Measurements from ENCODE around the gene NOTCH4.
"Not testable (repeated sequence)": the region's sequence is repeated elsewhere in the genome, so short reads cannot be mapped to it uniquely, and the experiment has no call there.

NOTCH4 gene

GRCh38 chr6:32218167-32218566 is 5.7 kb downstream of the NOTCH4 start:
- DNase-seq (ENCODE audit: low read depth in 2 of 2): no peak

GRCh38 chr6:32216998-32217397 is 6.9 kb downstream of the NOTCH4 start:
- DNase-seq (ENCODE audit: low read depth in 2 of 2): no peak

DNA sequence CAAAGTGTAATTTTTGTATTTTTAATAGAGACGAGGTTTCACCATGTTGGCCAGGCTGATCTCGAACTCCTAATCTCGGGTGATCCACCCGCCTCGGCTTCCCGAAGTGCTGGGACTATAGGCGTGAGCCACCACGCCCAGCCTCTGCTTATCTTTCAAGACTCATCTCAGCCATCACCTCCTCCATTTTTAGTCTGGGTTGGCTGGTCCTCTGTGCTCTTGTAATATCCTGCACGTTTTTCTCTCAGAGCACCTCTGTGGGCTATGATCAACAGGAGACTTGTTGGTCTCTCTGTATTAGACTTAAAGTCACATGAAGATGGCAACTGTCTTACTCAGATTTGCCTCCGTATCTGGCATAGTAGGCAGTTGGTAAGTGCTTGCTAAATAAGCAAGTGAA is 7.6 kb downstream of the NOTCH4 start:
- DNase-seq (ENCODE audit: low read depth in 2 of 2): no peak

DNA sequence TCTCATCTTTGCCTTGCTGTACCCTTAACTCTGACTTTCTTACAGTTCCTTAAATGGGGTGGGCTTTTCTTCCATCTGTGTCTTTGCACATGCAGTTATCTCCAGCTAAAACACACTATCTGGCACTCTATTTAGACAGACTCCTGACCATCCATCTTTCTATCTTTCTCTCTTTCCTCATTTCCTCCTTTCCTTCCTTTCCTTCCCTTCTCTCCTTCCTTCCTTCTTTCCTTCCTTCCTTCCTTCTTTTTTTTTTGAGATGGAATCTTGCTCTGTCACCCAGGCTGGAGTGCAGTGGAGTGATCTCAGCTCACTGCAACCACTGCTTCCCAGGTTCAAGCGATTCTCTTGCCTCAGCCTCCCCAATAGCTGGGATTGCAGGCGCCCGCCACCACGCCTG is 8.2 kb downstream of the NOTCH4 start:
- no peak for DNase-seq (ENCODE audit: low read depth in 2 of 2)

- no peak for DNase-seq (ENCODE audit: low read depth in 2 of 2)
Observed at GRCh38 chr6:32214126-32214525, 9.7 kb downstream of the NOTCH4 start.

DNA sequence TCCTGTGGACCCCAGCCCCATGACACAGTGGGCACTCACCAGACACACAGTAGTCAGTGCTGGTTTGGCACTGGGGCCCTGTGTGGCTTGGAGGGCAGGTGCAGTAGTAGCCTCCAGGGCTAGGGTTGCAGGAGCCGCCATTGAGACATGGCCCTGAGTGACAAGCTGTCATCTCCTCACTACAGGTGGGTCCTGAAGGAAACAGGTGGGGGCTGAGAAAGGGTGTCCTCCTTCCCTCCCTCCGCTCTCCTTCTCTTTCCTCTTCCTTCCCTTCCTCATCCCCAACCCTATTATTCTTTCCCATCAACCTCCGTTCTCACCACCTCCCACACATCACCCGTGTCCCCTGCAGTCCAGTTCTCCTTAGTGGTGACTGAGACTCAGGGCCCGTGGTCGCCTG is 10.2 kb downstream of the NOTCH4 start:
- no peak for DNase-seq (ENCODE audit: low read depth in 2 of 2)

- no peak for DNase-seq (ENCODE audit: low read depth in 2 of 2)
Observed at GRCh38 chr6:32212076-32212760, 11.6 kb downstream of the NOTCH4 start.

- DNase-seq (ENCODE audit: low read depth in 2 of 2): not testable (repeated sequence)
Observed at GRCh38 chr6:32211432-32211831, 12.4 kb downstream of the NOTCH4 start.

DNA sequence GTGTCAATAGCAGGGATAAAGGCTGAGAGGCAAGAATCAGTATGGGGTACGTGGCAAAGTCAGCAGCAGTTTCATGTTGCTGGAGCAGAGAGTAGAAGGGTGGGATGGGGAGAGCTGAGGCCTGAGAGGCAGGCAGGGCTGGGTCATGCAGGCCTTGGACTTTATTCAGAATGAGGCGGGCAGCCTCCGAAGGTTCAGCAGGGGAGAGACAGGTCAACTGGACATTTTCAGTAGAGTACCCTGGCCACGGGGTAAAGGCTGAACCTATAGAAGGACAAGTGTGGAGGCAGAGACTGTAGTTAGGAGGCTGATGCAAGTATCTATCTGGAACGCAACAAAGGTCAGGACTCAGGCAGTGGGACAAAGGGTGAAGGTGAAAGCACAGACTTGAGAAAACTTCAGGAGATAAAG is 13.7 kb downstream of the NOTCH4 start:
- no peak for DNase-seq (ENCODE audit: low read depth in 2 of 2)

GRCh38 chr6:32208996-32209395 is 14.9 kb downstream of the NOTCH4 start:
- DNase-seq (ENCODE audit: low read depth in 2 of 2): no peak

DNA sequence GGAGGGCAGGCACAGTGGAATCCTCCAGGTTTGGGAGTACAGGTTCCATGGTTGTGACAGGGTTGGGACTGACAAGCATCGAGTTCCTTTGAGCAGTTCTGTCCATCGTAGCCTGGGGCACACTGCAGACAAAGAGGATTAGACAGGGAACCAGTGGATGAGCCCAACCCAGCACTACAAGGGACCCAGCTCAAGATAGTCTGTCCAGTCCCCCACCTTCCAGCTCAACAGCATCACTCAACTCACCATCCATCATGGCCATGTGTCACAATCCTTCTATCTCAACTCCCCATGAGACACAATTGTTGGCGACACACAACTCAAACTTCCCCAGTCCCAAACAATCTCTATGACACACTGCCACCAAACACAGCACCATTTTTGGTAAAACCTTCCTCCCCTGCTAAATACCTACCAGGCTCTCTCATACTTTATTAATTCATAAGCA is 19.6 kb downstream of the NOTCH4 start:
- DNase-seq (ENCODE audit: low read depth in 2 of 2): no peak

- DNase-seq (ENCODE audit: low read depth in 2 of 2): no peak
Observed at GRCh38 chr6:32203426-32204267, 20.2 kb downstream of the NOTCH4 start.

GRCh38 chr6:32202186-32202585 is 21.7 kb downstream of the NOTCH4 start:
- no peak for DNase-seq (ENCODE audit: low read depth in 2 of 2)

DNA sequence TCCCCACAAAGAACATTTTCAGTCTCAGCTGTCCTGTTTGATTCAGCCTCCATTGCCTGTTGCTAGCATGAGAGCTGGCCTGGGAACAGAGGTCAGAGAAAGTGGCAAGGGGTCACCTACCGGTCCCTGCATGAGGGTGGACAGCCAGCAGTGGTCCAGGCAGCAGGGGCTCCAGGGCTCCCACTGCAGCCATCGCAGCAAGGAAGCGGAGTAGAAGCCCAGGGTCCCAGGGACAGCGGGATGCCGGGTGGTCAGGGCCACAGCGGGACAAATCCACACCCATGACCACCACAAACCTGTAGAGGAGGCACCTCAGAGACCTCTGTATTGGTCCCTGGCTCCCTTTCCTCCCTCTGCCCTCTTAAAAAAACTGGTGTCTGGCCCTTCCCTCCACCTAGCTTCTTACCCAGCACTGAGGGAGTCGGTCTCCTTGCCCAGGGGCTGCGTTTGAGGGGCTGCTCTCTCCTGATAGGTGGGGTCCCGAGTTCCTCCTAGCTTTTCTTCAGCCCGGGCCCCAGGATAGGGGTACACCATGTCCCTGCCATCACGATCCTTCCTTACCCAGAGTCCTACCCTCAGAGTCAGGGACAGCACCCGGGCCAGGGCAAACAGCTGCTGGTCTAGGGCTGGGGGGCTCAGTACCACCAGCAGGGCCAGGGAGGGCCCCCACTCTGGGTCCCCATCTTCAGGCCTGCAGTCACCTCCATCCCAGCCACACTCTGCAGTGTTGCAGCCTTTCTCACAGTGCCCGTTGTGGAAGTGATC is 23.0 kb downstream of the NOTCH4 start:
- no peak for DNase-seq (ENCODE audit: low read depth in 2 of 2)

GRCh38 chr6:32198866-32199265 is 25.0 kb downstream of the NOTCH4 start:
- DNase-seq (ENCODE audit: low read depth in 2 of 2): no peak

GRCh38 chr6:32198345-32198696 is 25.5 kb downstream of the NOTCH4 start:
- DNase-seq (ENCODE audit: low read depth in 2 of 2): no peak

DNA sequence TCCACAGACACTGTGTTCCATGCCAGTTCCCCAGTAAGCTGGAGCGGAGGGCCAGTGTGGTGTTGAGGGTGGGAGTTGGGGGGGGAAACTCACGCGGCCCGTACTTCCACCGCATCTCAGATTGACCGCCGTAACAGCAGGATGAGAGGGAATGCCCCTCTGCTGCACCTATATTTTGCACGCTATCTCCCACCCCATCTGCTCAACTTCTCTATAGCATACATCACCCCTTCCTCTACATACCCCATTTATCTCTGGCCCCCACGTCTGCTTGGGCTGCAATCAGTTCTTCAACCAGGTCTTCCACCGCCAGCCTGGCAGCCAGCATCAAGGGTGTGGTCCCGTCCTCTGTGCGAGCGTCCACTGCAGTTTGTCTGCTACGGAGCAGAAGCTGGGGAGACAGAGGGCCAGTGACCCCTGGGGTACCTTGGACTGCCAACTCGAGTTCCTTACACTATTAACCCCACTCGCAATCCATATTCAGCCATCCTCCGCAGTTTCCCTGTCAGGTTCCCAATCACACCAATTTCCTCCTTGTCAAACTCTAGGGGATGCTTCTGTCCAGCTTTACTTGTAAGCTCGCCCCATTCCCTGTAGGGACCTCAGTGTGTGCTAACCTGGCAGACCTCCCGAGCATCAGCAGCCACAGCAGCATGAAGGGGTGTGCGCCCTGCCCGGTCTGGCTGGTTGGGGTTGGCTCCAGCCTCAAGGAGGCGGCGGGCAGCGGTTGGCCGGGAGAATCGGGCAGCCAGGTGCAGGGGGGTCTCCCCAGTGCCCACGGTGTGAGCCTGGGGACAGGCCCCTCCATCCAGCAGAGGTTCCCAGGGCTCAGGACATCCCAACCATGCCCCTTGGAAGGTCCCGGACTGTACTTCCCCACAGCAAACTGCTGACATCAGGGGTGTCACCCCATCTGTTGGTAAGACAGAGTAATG is 26.9 kb downstream of the NOTCH4 start:
- DNase-seq (ENCODE audit: low read depth in 2 of 2): no peak

GRCh38 chr6:32195902-32196681 is 27.8 kb downstream of the NOTCH4 start:
- DNase-seq (ENCODE audit: low read depth in 2 of 2): peak; percentile 53 to 59

DNA sequence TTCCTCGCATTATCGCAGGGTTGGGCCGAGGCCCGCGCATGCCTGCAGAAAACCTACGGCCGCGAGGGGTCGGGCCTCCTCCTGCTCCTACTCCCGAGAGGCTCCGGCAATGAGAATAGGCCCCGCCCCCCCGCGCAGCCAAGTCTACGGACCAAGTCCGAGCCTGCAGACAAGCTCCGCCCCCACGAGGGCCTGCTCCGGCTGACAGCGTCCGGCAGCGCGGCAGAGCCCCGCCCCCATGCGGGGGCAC is 28.3 kb downstream of the NOTCH4 start:
- peak; percentile 99 for DNase-seq (ENCODE audit: low read depth in 2 of 2)

- DNase-seq (ENCODE audit: low read depth in 2 of 2): peak in 1 of 2 experiments; percentile 26
Observed at GRCh38 chr6:32194825-32195651, 28.8 kb downstream of the NOTCH4 start.

All from fibroblast of skin of left quadriceps (primary cell).